GM18517 (cell line): ENCODE results near the gene ZNF775.

ENCODE experiments used
- ATAC-seq: cut with Tn5 transposase; IDR thresholded peaks from one replicate; pipeline ENCODE4 v1.9.1; 2021; ENCODE audit warnings: mild to moderate bottlenecking, moderate library complexity; ENCODE audit not compliant: unreplicated experiment

ZNF775 gene

DNA sequence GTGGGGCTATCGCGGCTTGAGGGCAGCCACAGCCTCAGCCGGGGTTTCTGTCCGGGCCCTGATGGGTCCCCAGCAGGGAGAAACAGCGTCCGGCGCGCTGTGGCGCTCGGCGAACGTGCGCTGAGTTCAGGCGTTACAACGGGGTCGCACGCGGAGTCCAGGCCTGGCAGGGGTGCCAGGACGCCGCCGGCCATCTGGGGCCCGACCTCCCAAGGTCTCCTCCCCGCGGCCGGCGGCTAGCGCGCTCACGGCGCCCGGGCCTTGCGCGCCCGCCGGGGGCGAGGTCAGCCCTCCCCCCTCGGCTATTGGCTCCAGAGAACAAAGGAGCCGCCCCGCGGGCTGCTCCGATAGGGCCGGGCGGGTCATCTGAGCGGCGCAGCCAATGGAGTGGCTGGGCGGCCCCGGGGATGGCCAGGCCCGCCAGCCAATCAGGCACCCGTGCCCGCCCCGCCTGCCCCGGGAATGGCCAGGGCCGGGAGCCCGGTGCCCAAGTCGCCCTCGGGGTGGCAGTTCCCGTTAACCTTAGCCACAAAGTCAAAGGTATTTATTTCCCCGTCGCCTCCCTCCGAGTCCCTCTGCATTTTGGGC, at the start of gene ZNF775:
Gene ZNF775 (plus strand): TSS at position 478 of the 588 bp plus-strand sequence. CDS start 9,141 bp downstream, outside the sequence.
- peak; percentile 66 for ATAC-seq

DNA sequence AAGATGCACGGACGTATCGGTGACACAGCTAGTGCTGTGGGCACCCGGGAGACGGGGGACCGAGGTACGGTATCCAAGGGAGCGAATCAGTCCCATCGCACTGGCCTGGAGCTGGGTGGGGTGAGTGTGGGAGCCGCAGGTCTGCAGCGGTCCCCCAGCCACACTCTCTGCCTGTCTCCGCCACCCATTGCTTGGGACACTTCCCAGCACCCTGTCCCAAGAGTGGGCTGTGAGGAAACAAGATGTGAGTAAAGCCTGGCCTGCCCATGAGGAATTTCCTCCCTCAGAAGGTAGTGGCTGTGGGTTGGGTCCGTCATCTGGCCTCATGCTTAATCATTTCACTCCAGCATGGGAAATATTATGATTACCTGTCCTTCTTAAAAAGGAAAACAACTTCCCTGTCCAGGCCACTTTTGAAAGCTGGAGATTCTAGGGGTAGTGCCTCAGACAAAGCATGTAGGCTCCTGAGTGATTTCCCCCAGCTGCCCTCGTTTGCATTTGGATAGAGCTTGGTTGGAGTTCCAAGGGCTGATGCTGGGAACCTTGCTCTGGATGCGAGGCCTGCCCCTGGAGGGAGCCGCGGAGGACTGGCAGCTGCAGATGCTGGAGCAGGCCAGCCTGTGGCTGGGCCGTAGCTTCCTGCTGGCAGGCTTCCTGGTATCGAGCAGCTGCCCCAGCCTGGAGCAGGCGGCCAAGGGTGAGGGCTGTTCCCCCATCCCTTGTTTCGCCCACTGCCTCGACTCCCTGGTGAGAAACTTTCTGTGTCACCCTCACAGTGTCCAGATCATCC, 49.6 kb upstream of the ZNF775 start:
- no peak for ATAC-seq

DNA sequence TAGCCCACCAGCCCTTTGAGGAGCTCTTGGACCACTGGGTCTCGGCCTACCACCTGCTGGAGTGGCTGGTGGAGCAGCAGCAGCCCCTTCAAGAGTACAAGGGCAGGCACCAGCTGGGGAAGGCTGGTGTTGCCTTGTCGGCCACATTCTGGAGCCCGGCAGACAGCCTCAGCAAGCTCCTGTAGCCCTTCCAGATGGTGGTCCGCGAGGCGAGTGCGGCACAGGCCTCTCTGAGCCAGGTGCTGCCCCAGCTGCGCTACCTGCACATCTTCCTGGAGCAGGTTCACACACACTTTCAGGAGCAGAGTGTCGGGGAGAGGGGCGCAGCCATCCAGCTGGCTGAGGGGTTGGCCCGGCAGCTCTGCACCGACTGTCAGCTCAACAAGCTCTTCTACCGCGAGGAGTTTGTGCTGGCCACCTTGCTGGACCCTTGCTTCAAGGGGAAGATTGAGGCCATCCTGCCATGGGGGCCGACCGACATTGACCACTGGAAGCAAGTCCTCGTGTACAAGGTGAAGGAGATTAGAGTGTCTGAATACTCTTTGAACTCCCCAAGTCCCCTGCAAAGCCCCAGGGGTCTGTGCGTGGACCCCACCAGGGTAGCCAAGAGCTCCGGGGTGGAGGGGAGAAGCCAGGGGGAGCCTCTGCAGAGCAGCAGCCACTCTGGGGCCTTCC, 48.8 kb upstream of the ZNF775 start:
- ATAC-seq = no peak

DNA sequence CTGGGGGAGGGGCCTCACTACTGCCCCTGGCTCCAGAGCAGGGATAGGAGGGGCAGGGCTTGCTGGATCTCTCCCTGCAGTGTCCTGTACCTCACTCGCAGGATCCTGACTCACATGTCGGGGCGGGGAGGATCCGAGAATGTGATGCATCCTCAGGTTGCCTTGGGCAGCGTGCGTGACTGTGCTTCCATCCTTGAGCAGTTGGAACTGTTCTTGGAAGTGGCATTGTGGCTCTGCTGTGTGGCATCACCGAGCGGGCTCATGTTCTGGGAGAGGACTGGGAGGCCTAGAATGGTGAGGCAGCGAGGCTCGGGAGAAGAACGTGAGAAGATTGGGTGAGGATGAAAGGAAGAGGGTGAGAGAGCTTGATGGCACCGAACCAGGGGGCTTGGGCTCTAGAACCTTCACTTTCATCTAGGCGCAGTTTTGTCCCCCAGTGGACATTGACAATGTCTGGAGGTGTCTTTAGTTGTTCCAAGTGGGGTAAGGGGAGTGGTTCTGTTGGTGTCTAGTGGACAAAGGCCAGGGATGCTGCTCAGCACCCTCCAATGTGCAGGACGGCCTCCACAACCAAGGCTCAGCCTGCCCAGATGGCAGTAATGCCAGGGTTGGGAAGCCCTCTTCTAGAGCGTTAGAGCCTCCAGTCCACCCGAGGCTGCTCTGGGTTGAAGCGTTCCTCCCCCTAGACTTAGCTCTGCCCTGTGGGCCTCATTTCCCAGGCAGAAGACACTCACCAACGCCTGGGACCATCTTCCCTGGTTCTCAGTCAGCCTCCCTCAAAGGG, 46.1 kb upstream of the ZNF775 start:
- ATAC-seq = no peak

DNA sequence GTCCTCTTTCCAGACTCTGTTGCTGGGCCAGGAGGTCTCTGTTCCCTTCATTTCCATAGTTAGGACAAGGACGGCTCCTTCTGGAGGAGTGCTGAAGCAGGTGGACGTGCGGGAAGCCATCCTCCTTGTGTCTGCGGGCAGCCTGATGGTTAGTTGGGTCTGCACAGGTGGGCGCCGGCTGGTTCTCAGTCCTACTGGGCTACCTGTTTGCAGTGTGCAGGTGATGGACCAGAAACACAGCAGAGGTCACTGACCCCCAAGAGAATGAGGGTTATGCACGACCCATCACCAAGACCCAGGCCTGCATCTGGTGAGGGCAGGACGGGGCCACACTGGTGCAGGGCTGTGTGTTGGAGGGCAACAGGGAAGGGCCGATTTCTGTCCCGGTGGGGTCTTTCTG, 45.5 kb upstream of the ZNF775 start:
- ATAC-seq = no peak

DNA sequence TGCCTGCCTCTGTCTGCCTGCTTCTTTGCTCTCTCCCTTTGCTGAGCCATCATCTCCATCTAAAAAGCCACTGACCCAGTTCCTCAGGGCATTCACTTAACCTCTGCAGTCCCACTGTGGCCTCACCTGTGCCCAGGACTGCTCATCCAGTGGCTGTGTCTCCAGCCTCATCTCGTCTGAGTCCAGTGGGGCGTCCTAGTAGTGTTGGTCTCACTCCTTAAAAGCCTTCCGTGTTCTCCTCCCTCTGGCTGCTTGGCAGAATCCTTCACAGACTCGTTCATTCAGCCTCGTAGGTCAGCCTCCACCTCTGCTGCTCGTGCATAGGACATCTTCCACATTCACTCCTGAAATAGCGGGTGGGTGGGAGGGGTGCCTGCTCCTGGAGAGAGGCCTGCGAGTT, 45.0 kb upstream of the ZNF775 start:
- no peak for ATAC-seq

DNA sequence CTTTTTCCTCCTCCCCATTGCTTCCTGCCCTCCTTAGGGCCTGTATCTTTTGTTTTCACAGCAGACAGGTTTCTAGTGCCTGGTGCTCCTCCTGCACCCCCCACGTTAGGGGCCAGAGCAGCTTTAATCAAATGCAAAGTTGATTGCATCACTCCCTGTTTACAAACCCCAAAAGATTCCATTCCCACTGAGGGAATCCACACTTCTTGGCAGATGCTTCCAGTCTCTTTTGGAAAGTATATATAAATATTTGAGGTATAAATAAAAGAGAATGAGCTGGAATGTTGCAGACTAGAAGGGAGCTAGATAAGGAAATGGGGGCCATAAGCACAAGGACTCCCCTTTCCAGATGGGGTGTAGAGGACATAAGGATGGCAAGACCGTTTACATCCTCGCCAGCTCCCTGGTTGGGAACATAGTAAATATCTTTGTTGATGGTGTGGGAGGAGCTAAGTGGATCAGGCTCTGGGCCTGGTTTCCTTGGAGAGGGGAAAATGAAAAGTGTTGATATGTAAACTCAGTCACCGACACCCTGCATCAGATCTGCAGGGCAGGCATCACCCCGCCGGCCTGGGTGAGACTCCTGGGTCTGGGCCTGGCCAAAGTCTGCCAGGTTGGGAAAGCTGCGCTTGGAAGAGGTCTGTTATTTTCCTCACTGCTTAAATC, 43.9 kb upstream of the ZNF775 start:
- ATAC-seq = no peak

DNA sequence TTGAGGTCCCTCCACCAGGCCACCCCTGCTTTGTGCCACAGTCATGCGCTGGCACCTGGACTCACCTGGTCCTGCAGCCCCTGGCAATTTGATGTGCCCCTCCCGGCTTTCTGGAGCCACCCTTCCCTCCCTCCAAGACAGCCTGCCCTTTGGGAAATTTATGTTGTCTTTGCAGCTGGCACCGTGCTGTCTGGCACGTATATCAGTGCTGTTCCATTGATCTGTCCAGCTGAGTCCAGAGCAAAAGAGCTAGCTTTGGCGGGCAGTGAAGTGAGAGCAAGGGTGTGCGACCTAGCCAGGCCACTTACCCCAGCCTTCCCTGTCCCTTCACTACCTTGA, 43.4 kb upstream of the ZNF775 start:
- ATAC-seq = no peak

DNA sequence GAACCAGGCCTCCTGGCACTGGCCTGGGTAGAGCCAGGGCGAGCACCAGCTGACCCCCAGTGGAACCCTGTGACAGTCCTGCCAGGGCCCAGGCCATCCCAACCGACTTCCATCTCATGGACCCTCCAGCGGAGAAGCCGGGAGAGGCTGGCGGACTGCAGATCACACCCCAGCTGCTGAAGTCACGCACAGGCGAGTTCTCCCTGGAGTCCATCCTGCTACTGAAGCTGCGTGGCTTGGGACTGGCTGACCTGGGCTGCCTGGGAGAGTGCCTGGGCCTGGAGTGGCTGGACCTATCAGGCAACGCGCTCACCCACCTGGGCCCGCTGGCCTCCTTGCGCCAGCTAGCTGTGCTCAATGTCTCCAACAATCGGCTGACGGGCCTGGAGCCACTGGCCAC, 42.4 kb upstream of the ZNF775 start:
- no peak for ATAC-seq

DNA sequence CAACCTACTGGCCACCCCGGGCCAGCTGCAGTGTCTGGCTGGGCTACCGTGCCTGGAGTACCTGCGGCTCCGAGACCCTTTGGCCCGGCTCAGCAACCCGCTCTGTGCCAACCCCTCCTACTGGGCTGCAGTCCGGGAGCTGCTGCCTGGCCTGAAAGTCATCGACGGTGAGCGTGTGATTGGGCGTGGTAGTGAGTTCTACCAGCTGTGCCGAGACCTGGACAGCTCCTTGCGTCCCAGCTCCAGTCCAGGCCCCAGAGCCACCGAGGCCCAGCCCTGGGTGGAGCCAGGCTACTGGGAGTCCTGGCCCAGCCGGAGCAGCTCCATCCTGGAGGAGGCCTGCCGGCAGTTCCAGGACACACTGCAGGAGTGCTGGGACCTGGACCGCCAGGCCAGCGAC, 42.0 kb upstream of the ZNF775 start:
- no peak for ATAC-seq

DNA sequence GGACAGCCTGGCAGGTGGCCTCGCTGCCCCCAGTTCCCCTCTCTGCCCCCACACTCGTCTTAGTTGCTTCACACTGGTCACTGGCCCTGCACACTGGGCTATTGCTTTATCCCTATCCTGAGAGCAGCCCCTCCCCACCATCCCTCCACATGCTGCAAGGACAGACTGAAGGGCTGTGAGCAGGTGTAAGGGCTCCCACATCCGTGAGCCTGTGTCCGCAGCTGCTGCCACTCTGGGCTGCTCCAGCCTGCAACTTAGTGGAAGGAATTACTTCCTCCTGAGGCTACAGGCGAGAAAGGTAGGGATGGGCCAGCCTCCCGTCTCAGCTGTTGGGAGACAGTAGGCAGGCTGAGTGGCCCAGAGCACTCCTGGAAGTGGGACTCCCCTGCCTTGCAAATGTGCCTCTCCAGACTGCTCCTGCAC, 41.5 kb upstream of the ZNF775 start:
- ATAC-seq = no peak

DNA sequence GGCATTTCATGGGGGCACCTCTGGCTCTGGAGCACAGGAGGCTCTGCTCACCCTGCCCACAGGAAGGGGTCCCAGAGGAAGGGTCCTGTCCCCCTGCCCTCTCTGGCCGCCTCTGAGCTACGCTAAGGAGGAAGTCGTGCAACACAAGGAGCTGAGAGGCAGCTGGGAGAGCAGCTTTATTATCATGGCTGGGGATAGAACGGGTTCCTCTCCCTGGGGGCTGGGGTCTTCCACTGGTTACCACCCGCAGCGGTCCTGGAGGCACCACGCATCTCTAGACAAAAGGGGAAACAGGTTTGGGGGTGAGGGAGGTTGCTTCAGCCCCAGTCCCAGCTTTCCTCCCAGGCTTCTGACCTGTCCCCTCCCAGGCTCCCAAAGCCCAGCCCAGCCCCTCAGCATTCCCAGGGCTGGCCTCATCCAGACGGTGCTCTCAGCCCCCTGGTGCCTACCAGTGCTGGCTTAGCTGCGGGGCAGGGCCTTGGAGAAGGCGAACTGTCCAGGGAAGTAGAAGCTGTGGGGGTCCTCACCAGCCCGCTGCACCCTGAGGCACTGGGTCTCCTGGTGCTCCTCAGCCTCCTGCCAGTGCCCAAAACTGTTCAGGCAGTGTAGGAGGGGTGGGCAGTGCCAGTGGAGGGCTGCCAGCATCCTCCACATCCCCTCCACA, 40.8 kb upstream of the ZNF775 start:
- no peak for ATAC-seq

DNA sequence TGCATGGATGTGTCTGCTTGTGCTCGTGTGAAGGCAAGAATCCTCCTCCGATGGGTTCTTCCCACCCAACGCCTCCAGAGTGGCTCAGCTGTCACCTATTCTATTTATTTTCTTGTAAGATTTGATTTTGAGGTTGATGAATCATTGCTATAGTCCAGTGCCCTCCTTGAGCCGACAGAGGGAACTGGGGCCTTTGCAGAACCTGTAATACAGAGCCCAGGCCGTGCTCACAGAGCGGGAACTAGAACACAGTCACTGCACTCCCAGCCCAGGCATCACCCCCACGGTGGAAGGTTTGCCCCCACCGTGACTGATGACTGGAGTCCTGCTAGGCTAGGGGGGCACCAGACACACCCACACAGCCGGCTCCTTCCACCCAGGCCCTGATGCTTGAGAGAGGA, 39.7 kb upstream of the ZNF775 start:
- ATAC-seq = no peak

DNA sequence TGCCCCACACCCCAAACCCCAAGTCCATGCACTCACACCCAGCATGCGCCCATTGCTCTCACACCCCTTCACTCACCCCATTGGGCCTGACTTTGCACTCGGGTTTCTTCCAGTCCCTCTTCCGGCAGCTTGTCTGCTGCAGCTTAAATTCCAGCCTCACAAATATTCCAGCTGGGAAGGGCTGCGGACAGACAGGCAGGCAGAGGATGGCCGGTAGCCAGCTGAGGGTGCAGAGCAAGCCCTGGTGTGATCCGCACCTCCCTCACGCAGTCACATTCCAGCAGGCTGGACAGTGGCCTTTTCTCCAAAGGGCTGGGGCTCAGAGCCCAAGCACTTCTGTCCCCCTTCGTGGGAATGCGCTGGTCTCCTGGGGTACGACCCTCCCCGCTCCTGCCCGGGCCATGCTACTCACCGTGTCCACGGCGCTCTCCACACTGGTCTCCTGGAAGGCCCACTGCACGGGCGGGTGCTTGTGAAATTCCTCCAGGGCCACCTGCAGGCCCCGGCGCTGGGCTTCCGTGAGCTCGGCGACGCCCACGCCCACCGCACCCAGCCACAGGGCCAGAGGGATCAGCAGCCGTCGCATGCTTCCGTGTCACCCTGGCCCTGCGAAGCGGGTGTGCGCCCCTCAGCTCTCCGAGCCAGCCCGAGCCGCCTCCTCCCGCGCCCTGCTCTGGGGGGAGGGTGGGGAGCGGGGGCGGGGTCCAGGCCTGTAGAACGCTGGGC, 38.9 kb upstream of the ZNF775 start:
- ATAC-seq = no peak

DNA sequence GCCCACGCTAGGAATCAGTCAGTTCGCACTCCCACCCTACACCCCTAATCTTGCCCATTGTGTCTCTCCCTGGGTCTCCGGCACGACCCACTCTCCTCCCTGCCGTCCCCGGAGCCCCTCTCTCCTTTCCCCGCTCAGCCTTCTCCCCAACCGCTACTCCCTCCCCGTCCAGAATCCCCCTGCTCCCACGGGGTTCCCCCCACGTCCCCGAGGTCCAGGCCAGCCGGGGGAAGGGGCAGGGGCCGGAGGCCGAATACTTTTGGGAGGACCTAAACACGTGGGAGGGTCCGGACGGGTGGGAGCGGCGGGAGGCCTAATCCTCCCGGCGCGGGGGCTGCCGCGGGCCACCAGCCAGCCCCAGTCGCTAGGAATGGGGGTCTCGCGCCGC, 38.3 kb upstream of the ZNF775 start:
- no peak for ATAC-seq

DNA sequence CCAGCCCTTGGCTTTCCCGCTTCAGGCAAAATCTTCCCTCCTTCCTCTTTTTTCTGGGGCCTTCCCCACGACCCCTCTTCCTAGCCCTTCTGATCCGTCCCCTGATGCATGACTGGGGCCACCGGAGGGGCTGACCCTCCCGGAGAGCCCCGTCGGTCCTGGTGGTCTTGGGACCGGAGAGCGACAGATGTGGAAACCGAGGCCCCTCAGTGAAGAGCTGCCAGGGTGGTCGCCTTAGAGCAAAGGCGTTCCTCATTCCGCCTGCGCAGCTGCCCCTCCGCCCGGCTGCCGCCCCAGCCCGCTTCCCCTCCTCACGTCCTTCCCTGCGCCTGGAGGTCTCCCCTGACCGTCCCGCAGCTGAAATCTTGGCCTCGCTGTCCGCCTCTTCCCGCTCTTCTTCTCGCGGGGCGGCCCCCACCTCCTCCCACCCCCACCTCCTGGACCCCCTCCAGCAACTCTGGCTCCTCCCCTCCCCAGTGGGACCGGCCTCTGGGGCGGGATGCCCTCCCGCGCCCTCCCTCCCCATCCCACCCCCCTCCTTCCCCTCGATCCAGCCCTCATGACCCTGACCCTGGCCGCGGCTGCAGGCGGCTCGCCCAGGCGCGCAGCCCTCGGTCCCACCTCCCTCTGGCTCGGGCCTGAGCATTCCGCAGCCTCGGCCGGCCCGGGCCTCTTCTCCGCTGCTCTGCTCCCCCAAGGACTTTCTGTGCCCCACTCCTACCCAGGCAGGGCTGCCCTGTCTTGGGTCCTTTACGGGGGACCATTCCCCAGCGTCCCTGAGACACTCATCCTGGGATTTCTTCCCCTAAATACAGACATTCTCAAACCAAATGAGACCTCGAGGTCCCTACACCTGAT, 37.6 kb upstream of the ZNF775 start, which contains the start of gene RARRES2:
Gene RARRES2 (minus strand): TSS at position 367 of the 858 bp plus-strand sequence. CDS start 1,020 bp downstream, outside the sequence.
- no peak for ATAC-seq

DNA sequence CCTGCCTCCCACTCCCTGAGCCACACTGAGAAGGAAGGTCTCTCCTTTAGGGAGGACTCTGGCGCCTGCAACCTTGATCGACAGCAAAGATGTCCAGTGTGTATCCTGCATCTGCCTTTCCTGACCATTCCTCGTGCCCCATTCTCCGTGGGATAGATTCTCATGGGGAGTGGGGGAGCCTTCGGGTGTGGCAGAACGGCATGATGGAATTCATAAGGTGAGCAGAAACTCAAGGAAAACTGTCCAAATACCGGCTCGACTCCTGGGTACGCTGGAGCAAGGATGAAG, 37.1 kb upstream of the ZNF775 start:
- no peak for ATAC-seq

DNA sequence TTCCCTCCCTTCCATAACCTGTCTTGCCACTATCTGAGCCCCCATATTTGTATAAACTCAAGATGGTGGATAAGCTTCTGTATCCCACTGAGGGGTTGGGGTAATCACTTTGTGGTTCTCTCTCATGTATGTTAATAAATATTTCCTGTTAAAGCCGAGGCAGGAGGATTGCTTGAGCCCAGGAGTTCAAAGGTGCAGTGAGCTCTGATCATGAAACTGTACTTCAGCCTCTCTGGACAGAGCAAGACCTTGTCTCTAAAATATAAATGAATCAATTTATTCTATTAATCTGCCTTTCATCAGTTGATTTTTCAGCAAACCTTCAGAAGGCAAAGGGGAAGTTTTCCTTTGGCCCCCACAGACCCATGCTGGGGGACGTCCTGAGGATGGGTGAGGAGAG, 35.9 kb upstream of the ZNF775 start:
- ATAC-seq = no peak

DNA sequence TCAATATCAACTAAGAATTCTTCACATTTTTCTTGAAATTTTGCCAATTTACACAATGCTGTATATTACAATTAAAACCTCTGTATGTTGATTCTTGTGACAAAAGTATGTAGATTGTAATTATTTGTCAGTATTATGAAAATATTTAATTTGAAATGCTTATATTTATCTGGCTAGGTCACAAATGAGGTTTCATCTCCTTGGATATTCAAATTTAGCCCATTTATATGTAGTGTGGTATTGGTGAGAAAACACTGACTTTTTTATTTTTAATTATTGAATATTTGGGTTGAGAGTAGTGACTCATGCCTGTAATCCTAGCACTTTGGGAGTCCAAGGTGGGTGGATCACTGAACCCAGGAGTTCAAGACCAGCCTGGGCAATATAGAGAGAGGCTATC, 34.8 kb upstream of the ZNF775 start:
- ATAC-seq = no peak
